HT1080 (cell line): ENCODE measurements around the gene FSTL1. TPM values are rescaled to one million over a fixed set of nuclear protein-coding genes. Genes with fewer than 3 reads are reported as not detected.
"Not testable (repeated sequence)": the region's sequence is repeated elsewhere in the genome, so short reads cannot be mapped to it uniquely, and the experiment has no call there.

Source experiments
- DNase-seq: peaks from one replicate; pipeline ENCODE4 v3.0.0-alpha.2; 2015; ENCODE audit warnings: low read depth
- total RNA-seq: library from RNA; depleted of rRNA; stranded (reverse); fragments of >200 nt; shearing (Covaris generic); gene quantifications from 2 replicates; pipeline ENCODE4 v1.2.3, GENCODE V29; 2014

The FSTL1 gene
- total RNA-seq, 1 experiment from 2014 or later: 134 TPM

- DNase-seq: no peak
Observed at GRCh38 chr3:120418446-120418845, 32.3 kb downstream of the FSTL1 start.

GRCh38 chr3:120417272-120417911 lies 33.4 kb downstream of the FSTL1 start:
- peak; percentile 99 for DNase-seq

- DNase-seq: peak; percentile 14
Observed at GRCh38 chr3:120416868-120417267, 33.9 kb downstream of the FSTL1 start.

GRCh38 chr3:120415756-120416155 lies 35.0 kb downstream of the FSTL1 start:
- DNase-seq: no peak

- no peak for DNase-seq
Observed at GRCh38 chr3:120410541-120410940, 40.3 kb downstream of the FSTL1 start.

- DNase-seq: no peak
Observed at GRCh38 chr3:120410116-120410515, 40.7 kb downstream of the FSTL1 start.

- no peak for DNase-seq
Observed at GRCh38 chr3:120407508-120408287, 43.1 kb downstream of the FSTL1 start.

GRCh38 chr3:120404876-120405275 lies 45.9 kb downstream of the FSTL1 start:
- no peak for DNase-seq

- DNase-seq: no peak
Observed at GRCh38 chr3:120402257-120402656, 48.5 kb downstream of the FSTL1 start.

- DNase-seq: no peak
Observed at GRCh38 chr3:120399372-120399771, 51.4 kb downstream of the FSTL1 start.

GRCh38 chr3:120396469-120396868 lies 54.3 kb downstream of the FSTL1 start:
- no peak for DNase-seq

- no peak for DNase-seq
Observed at GRCh38 chr3:120394347-120394746, 56.4 kb downstream of the FSTL1 start.

GRCh38 chr3:120393761-120394160 lies 57.0 kb downstream of the FSTL1 start:
- DNase-seq: no peak

GRCh38 chr3:120393243-120393642 lies 57.5 kb downstream of the FSTL1 start:
- DNase-seq: no peak

- no peak for DNase-seq
Observed at GRCh38 chr3:120382941-120383447, 67.8 kb downstream of the FSTL1 start.

GRCh38 chr3:120381503-120381902 lies 69.3 kb downstream of the FSTL1 start:
- no peak for DNase-seq

GRCh38 chr3:120377948-120378347 lies 72.8 kb downstream of the FSTL1 start:
- not testable (repeated sequence) for DNase-seq

GRCh38 chr3:120370463-120370862 lies 80.3 kb downstream of the FSTL1 start:
- DNase-seq: no peak

GRCh38 chr3:120369037-120369467 lies 81.7 kb downstream of the FSTL1 start:
- DNase-seq: no peak

- no peak for DNase-seq
Observed at GRCh38 chr3:120368172-120368571, 82.6 kb downstream of the FSTL1 start.

- no peak for DNase-seq
Observed at GRCh38 chr3:120364821-120365220, 86.0 kb downstream of the FSTL1 start.

GRCh38 chr3:120364101-120364500 lies 86.7 kb downstream of the FSTL1 start:
- no peak for DNase-seq

- DNase-seq: no peak
Observed at GRCh38 chr3:120357807-120358206, 93.0 kb downstream of the FSTL1 start.
